IPS DF 4.7 (cell line): Measurements from ENCODE around the gene HMGN3.

Source experiments
- DNase-seq: peaks from one replicate; pipeline ENCODE4 v3.0.0-alpha.2; 2013; ENCODE audit warnings: low spot score; ENCODE audit errors: extremely low read depth

The HMGN3 gene

GRCh38 chr6:79232696-79233462, 1.6 kb downstream of the HMGN3 start:
- no peak for DNase-seq

DNA sequence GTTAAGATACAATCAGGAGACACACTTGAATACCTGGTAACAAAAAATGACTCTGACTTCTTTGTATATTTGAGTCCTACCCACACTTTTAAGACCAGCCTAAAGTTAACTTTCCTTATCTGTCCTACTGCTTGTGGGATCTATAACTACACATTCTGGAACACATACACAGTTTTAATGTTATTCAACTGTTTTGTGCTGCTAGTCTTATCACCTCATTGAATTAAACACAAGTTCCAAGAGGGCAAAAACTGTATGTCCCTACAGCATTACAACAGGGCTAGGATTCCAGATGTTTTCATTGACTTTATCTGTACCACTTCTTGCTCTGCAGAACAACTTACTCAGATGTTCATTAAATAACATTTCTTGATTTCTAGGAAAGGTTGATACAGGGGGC, 2.8 kb downstream of the HMGN3 start:
- DNase-seq, result no peak

DNA sequence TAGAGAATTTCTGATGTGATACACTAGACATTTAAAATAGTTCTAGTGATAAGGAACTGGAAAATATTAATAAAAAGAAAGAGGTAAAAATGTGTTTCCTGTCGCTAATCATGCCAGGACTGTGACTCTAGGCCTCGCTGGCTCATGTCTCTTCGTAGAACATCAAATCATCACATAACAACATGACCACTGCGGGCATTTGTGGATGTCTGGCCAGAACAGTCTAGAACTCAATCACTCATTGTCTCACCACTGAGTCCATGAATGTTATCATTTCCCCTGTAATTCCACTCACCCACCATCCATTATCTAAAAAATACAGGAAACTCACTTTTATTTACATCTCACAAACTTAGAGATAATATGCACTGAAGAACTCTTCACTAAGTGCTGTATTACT, 3.4 kb downstream of the HMGN3 start:
- no peak for DNase-seq

- DNase-seq, result no peak
These were observed 4.3 kb downstream of the HMGN3 start for GRCh38 chr6:79230149-79230548.

- no peak for DNase-seq
These were observed 7.0 kb downstream of the HMGN3 start for GRCh38 chr6:79227445-79227844.

- no peak for DNase-seq
These were observed 7.8 kb downstream of the HMGN3 start for GRCh38 chr6:79226660-79227059.

DNA sequence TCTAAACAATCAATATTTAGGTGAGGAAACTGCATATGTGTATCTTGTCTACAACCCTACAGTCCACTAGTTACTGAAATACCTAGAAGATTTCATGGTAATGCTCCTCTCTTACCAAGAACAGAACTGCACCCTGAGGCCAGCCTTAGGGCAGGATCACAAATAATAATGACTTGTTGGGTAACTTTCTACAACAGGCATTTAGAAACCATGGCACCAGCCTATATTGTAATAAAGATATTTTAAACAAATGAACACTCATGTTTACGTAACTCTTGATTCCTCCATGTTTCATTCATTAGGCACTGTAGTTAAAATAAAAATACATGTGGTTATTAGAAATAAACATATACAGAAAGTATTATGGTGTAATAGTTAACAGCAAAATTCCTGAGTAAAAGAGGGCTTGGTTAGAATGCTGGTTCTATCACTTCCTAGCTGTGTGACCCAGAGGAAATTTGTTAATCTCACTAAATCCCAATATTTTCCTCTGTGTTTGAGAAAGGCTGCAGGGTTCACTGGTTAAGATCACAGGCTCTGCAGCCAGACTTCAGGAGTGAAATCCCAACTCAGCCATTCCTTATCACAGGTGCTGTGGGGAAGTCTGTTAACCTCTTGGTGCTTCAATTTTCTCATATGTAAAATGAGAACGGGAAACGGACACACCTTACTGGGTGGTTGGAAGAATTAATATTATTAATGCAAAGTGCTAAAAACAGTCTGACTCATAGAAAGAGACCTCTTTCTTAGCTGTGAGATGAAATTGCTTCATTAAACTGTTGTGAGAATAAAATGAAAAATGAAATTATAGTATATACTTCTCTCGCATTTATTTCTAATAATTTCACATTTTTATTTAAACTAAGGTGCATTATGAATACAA, 8.5 kb downstream of the HMGN3 start:
- DNase-seq, result no peak

DNA sequence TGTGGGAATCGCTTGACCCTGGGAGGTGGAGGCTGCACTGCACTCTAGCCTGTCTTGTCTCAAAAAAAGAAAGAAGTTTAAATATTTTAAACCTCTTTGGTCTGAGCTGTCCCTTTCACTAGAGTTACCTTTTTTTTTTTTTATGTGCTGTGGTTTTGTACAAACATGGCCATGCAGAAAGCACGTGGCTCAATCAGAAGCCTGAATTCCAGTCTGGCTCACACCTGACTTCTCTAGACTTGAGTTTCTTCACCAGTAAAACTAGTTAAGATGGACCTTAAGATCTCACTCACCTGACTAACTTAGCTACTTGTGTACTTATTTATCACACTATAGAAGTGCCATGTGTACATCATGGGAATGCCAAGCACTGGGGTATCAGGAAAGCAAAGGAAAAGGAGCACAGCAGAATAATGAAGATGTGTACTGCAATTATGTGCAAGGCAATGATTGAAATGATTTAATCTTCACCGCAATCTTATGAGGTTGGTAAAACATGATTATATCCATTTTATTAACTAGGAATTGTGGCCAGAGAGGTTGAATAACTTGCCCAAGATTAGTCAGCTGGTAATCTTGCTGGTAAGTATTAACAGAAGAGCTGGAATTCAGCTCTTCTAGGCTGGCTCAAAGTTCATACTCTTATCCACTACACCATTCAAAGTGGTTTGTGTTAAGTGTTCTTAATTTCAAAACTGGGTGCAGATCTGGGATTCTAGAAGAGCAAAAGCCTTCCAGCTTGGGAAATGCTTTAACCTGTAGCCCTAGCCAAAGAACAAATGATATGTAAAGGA, 10.7 kb downstream of the HMGN3 start:
- DNase-seq, result no peak

DNA sequence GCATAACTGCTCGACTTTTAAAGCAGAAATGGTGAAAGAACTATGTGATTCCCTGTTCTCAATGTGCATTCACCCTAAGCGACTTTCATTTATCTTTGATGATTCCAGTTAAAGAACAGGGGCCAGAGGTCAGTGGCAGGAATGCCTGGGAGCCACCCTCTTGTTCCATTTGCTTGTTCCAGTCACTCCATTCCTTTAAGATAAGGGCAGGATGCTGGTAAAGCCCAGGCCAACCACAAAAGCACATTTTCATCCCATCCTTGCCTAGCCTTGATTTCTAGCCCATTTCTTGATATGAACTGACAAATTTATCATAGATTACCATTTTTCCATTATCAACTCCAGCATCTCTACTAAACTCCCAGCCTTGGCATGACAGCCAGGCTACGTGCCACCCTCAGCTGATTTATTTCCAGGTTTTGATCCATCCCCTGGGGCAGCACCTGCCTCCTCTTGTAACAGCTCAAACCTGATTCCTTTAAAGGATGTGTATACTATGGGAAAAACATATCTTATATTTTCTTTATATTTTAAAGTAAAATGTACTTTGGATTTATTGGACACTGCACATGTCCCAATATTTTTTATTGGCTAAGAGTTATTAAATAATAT, 19.2 kb downstream of the HMGN3 start:
- DNase-seq, result no peak

DNA sequence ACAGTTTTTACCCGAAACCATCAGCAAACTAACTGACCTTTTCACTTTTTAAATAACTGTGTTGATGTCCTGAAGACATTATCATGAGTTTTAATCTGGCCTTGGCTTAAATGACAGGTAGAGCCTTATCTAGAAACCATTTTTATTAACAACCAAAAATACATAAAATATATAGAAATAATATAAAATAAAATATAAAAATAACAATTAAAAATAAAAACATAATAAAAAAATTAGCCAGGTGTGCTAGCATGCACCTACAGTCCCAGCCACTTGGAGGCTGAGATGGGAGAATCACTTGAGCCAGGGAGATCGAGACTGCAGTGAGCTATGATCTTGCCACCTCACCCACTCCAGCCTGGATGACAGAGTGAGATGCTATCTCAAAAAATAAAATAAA, 21.6 kb downstream of the HMGN3 start:
- DNase-seq, result no peak

GRCh38 chr6:79208816-79209215, 25.7 kb downstream of the HMGN3 start:
- no peak for DNase-seq

DNA sequence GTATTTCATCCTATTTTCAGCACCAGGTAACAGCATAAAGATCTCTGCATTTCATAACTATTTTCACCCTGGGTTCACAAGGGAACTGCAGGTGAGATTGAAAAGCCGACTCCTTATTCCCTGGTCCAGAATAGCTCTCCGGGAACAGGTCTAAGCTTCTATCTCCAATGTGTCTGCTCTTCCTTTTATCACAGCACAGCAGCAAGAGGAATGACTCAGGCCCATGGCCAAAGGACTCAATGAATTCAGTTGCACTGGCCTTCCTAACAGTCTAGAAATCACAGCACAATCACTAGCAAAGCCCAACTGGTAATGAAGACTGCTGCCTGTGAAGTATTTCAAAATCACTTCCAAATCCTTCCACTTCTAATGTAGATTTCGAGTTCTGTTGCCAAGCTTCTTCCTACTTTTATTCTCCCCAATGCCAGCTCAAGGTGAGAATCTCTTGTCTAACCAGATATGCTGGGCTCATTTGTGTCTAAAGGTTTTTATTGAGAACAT, 30.7 kb downstream of the HMGN3 start:
- DNase-seq, result no peak

DNA sequence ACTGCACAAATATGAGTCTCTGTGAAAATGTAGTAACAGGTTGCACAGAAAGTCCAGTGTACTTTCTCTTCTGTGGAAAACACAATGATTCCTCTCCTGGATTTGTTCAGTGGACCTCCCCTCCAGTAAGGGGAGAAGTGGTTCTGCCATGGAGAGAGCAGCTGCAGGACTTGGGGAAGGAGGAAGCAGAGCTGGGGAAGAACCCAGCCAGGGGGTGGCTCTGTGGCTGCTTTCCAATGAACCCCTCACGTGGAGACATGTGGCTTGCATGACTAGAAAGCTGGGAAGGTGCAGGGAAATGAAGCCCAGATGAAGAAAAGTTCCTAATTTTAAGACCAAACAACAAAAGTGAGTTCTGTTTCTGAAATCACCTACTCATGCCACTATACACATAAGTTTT, 31.9 kb downstream of the HMGN3 start:
- no peak for DNase-seq

GRCh38 chr6:79201983-79202382, 32.5 kb downstream of the HMGN3 start:
- no peak for DNase-seq

DNA sequence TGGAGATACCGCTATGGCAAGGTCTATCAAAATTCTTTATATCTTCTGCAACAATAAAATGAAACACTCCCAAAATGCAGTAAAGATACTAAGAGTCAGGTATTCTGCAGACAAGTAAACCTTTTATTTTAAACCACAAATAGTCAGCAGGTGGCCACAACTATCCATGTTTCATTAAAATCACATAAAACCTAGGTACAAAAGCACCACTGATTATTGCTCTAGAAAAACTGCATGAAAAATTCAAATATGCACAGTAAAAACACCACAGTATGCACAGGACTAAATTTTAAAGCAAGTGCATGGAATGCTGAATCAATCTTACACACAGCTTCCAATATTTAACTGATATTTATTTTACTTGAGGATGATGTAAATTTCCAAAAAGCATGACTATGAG, 33.3 kb downstream of the HMGN3 start:
- no peak for DNase-seq

- DNase-seq, result no peak
These were observed 37.6 kb downstream of the HMGN3 start for GRCh38 chr6:79196912-79197311.

DNA sequence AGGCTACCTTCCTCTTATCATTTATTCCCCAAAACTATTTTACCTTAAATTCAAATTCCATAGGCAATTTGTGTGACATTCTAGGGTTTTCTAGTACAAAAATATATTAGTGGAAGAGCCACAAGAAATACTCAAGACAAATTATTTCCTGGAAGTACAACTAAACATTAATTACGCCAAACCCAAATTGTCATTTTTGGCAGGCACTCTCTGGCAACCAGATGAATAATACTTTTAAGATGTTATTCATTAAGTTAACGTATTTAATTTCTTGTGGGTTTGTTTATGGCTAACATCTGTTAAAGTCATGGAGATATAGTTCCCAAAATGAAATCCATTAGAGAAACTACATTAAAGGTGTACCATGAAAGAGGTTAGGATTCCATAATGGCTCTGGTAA, 40.5 kb downstream of the HMGN3 start:
- DNase-seq, result no peak

DNA sequence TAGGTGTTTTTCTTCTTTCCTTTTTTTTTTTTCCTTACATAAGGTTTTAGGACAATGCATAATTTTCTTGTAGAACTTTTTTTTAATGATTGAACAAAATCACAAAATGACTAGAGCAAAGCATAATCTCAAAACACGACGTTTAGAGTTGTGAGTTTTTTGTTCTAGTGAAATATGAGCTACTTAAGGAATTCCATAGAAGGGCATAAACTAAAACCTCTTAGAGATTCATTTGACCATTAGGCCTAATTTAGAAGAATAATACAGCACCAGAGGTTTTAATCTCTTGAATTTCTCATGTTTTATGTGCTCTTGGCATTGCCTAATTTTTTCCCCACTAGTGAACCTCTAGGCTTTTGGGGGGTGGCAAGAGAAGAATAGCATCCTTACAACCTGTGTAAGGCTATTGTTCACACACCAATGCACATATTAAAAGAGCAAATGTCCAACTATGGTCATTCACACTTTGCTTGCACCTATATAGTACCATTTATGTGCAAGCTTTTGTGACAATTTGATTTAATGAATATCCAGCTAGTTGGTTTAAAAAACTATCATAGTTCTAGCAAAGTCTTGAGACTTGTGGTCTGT, 44.6 kb downstream of the HMGN3 start:
- DNase-seq, result no peak

- no peak for DNase-seq
These were observed 45.5 kb downstream of the HMGN3 start for GRCh38 chr6:79188885-79189480.

DNA sequence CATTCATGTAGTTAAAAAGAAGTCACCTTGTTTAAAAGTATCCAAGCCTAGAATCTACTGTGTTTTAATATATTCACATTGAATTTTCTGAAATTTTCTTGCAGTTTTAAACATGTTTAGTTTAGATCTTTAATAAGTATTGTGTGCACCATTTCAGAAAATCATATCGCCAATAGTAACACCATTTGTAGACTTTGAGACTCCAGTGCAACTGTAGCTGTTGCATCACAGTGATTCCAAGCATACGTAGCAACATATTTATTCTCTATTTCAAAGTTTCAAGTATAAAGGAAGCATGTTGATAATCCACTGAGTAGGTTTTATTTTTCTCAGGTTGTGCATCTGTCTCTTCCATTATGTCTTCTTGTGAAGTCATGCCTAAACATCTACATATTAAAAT, 46.4 kb downstream of the HMGN3 start:
- DNase-seq, result no peak

DNA sequence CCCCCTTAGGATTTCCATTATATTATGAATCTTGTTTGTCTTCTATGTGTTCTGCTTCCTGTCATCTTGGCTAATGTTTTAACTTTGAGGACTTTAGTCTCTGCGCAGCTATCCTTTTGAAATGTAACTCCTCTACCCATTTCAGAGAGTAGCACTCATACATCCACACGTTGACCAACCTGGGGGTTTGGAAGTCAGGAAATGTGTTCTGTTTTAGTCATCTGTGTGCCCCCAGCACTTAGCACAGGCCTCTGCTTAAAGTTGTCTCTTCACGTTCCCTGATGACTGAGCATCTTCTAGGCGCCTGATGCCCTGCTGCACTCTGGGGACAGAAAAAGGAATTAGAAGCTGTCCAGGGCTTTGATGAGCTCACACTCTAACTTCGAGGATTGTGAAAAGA, 47.9 kb downstream of the HMGN3 start:
- DNase-seq, result no peak
